SK-N-DZ (cell line): ENCODE measurements around the gene FZD4.
A peak's percentile ranks its signal among the peaks of the same experiment; 100 is the strongest.
"Not testable (repeated sequence)": the region's sequence is repeated elsewhere in the genome, so short reads cannot be mapped to it uniquely, and the experiment has no call there.

Experiments used
- DNase-seq: peaks from one replicate; pipeline ENCODE4 v3.0.0-alpha.2; 2015; ENCODE audit warnings: low spot score

The FZD4 gene

DNA sequence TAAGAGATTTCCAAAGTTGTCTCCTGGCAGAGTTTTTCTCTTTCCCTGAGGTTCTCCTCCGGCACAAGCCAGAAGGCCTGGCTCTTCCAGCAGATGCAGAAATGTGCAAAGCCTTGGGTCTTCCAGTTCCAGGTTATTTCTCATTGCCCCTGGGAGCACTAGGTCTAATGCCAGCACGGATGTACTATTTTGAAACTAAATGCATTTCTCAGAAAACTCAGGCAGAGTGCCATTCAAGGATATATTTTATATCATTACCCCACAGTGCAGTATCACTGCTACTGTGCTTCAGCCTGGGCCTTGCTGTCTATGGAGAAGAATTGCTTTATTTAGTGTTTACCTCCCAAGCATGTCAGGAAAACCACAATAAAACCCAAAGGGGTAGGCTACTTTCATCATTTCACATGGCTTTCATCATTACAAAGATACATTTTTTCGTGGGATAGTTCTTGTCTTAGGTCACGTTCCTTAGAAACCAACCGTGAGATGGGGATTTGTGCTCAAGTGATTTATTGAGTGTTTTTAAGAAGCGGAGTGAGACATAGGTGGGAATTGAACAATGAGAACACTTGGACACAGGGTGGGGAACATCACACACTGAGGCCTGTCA, 22.4 kb upstream of the FZD4 start:
- DNase-seq = no peak

DNA sequence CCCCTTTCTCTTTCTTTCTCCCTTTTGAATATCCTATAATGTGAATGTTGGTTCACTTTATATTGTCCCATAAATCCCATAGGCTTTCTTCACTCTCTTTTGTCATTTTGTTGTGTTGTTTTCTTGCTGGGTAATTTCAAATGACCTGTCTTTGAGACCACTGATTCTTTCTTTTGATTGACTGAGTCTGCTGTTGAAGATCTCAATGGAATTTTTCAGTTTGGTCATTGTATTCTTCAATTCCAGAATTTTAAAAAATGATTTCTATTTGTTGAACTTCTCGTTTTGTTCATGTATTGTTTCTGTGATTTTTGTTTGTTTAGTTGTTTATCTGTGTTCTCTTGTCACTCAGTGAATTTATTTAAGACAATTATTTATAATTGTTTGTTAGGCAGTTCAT, 17.5 kb upstream of the FZD4 start:
- no peak for DNase-seq

DNA sequence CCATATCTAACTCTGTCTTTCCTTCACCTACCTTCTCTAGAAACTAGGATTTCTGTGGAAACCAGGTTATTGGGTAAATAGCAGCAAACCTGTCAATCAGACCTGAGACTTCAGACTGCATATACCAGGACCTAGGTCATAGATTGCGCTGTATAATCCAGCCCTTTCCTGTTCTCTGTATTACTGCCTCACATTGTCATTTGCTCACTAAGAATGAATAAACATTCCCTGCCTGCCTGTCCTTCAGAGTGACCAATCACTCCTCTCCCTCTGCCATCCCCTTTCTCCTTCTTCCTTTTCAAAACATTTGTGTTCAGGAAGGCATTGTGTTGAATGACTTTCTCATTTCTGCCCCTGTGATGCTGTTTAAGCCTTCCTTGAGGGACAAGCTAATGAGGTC, 14.1 kb upstream of the FZD4 start:
- DNase-seq = no peak

DNA sequence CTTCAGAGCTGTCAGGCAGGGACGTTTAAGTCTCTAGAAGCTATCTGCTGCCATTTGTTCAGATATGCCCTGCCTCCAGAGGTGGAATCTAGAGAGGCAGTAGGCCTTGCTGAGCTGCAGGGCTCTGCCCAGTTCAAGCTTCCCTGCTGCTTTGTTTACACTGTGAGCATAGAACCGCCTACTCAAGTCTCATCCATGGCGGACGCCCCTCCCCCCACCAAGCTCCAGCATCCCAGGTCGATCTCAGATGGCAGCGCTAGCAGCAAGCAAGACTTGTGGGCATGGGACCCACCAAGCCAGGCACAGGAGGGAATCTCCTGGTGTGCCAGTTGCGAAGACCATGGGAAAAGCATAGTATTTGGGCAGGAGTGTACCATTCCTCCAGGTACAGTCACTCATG, 12.4 kb upstream of the FZD4 start:
- not testable (repeated sequence) for DNase-seq

DNA sequence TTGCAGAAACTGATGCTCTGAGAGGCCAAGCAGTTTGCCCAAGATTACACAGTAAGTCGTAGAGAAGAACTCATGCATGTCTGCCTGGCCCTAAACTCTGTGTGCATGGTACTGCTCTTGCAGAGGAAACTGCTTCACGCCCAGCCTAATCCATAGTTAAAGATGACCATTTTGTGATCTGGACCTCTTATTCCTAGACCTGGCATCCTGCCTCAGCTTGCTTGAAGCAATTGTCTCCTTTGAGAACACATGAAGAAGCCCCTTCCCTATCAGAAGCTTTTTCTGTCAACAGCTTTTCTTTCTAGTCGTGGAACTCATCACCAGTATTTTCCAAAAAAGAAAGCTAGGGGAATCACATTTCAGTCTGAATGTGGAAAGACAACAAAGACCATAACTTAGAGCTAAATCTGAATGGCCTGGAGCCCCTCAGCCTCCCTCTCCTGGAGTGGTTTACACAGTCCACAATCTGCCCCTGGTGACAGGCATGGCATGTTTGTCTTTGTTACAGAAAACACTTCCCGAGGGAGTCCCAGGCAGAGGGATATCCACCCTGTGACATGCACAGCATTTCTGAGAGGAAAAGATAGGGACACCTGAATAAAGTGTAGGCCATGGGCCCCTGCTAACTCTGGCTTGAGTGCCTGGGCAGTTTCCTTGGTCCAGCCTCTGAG, 2.9 kb upstream of the FZD4 start:
- no peak for DNase-seq

DNA sequence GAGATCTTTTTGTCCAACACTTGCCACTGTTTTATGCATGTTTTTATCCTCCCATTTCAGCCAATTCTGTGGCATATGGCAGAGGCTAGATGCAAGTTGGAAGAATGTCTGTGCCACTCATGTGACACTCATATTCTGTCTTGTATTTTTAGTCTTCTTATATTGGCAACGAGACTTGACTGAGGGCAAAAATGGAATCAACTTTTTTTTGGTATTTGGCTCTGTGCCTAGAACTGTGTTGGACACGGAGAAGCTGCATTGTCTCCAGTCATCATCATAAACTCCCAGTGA, 1.7 kb upstream of the FZD4 start:
- DNase-seq = no peak

DNA sequence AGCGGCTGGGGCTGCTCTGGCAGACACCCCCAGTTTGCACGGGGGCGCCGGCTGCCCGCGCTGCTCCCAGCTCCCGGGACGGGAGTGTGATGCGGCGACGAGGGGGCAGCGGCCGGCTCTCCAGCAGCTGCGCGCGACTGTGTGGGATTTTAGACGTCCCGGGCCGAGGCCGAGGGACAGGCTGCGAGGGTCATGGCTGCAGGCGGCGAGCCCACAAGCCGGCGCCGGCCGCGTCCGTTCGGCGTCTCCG, 159 bp downstream of the FZD4 start:
- no peak for DNase-seq

DNA sequence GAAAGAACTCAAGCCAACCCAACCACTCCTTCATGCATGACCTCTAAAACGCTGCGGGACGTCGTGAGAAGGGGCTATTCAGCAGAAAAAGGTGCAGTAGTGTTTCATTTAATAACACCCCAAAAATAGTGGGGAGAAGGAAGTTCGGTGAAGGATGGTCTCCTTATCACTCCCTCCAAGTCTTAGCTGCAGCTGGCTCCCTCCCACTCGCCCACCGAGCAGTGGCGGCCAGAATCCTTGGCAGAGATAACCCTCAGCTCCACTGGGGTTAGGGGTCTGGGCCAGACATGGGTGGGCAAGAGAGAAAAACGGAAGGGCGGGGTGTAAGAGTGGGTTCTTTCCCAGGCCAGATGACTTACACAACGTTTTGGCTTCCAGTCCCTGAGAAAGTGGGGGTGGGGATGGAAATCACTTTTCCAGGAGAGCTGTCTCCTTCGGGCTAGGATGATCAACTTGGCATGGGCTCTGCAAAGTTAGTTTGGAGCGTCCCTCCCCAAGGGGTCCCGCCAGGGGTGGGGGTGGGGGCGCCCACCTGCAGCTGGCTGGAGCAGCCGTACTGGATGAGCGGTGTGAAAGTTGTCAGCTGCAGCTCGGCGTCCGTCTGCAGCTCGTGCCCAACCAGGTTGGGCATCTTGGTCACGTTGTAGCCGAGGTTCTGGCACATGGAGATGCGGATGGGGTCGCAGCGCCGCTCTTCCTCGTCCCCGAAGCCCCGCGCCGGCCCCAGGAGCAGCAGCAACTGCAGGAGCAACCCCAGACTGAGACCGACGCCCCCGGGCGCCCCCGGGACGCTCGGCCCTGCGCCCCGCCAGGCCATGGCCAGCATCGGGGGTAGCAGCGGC, 705 bp downstream of the FZD4 start:
- peak; percentile 54 for DNase-seq

DNA sequence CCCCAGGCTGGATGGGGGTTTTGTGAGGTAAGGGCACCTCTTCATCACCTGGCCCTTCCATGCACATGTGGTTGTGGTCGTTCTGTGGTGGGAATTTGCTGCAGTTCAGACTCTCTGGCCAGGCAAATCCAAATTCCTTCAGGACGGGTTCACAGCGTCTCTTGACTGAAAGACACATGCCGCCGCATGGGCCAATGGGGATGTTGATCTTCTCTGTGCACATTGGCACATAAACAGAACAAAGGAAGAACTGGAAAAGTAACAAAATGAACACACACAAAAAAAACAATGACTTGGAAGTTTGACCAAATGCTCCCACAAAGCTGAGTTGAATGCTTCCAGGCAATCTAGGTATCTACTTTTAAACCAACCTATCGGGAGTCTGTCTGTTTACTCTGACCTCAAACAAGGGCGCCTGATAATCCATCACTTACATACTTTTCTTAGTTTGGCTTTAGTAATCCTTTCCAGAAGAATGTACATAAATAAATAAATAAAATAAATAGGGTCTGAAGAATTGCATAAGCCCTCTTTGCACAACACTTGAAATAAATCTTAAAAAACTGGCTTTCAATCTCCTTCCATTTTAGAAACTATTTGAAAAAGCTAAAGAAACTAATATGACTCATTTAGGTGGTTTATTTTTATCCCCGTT, 2.8 kb downstream of the FZD4 start:
- no peak for DNase-seq

DNA sequence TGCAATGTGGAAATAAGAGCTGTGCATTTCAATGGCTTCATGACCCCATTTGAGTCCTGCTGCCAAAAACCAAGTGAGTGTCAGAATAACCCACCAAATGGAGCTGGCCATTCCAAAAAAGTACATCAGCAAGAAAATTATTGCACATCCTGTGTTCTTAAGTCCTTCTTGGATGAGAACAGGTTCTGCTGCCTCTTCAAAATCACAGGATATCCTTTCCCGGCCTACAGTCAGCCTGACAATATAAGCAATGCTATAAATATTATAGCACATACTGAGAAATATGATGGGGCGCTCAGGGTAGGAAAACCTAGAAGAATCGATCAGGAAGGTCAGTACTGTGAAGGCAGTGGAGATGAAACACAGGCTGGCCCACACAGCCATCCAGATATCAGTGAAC, 3.5 kb downstream of the FZD4 start:
- no peak for DNase-seq

DNA sequence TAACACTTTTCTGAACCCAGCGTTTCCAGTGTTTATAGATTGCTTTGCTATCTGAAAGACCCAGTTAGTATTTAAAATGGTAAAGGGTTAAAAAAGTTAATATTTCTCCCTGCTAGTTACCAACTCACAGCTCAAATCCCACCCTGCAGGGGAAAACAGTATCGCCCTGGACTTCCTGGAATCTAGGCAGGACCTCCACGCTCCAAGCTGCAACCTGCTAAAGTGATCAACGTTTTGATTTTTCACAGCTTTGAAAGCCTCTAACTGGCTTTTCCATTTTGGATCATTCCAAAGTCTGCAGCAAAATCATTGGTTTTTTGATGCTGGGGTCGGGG, 4.6 kb downstream of the FZD4 start:
- no peak for DNase-seq

DNA sequence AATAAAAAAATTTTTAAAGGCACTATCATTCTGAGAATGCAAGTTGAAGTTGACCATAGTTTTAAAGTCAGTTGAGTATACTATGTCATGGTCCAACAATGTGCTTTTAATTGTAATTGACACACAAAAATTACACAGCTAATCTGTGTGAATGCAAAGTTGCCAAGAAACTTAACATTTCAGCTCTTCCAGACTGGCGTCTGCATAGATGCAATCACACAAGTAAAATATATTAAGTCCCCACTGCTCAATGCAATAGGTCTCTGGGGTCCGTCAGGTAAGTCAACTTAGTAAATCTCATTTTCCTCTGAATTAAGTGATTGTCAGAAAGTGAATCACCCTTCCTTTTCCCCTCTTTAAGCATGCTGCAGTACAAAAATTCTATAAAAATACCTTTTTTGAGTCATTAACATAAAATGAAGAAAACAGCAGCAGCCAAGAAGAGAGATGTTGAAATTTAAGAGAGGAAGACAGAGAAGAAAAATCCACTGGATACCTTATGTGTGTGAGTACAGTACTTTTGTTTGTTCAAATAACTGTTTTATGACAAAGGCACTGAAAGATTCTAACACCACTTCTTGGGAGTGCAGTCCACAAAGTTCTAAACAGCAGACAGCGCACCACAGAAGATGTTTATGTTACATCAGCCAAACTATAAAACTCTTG, 5.1 kb downstream of the FZD4 start:
- peak; percentile 27 for DNase-seq

DNA sequence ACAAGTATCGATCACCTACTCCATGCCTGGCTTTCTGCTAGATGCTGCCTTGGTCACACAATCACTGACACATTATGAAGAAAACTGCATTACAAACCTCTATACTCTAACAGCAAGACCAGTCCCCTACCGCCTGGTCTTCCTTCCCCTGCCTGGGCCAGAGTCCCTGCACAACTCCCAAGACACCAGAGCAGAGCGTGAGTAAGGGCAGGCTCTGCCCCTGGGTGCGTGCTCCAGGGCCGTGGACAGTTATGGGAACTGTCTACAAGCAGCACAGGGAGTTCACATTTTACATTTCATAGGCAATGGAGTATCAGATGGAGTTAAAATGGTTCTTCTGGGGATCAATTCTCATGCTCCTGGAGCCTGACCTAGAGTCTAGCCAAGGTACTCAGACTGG, 6.5 kb downstream of the FZD4 start:
- DNase-seq = no peak

DNA sequence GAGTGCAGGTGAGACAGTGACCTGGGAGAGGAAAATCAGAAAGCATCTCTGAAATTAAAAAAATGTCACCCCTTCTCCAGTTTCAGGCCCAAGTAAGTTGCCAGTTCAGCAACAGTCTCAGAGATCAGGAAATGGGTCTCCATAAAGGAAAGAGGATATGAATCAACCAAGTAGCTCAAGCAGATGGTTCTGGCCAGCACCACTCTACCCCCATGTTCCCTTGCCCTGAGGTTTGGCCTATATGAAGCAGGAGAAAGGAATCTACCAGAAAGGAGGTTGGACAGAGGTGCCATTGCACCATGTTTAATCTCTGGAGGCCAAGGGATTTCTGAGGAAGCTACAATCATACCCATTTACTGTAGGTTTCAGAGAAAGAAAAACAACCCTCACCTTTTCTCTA, 7.7 kb downstream of the FZD4 start:
- DNase-seq = no peak

DNA sequence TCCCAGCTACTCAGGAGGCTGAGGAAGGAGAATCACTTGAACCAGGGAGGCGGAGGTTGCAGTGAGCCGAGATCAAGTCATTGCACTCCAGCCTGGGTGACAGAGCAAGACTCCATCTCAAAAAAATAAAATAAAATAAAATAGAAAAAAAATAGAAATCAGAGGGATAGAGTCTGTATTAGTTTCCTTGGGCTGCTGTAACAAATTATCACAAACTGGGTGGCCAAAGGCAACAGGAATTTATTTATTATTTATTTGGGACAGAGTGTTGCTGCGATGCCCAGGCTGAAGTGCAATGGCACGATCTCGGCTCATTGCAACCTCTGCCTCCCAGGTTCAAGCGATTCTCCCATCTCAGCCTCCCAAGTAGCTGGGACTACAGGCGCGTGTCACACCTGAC, 11.7 kb downstream of the FZD4 start:
- not testable (repeated sequence) for DNase-seq

DNA sequence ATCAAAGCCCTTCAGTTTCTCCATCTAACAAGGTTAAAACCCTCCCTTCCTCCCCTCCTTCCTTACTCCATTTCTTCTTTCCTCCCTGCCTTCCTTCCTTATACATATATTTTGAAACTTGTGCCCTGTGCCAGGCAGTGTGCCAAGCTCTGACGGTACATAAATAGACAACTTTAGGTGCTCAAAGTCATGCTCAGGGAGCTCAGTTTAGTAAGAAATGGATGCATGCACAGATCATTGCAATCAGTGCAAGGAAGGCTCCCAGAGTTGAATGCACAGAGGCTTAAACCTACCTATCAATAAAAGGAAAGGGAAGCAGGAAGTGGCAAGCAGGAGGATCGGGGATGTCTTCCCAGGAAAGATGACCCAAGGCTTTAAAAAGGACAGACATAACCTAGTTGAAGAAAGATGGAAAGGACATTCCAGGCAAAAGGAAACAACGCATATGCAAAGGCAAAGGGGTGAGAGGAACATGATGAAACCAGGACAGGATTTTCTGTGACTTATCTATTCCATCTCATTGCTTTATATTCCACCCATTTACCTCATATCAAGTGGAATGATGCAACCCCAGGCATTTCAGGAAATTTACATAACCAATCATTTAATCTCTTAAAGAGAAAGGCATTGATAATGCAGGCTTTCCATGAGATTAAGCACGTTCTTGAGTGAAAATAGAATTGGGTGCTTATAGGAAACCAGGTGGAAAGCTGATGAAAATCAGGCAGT, 13.2 kb downstream of the FZD4 start:
- no peak for DNase-seq

DNA sequence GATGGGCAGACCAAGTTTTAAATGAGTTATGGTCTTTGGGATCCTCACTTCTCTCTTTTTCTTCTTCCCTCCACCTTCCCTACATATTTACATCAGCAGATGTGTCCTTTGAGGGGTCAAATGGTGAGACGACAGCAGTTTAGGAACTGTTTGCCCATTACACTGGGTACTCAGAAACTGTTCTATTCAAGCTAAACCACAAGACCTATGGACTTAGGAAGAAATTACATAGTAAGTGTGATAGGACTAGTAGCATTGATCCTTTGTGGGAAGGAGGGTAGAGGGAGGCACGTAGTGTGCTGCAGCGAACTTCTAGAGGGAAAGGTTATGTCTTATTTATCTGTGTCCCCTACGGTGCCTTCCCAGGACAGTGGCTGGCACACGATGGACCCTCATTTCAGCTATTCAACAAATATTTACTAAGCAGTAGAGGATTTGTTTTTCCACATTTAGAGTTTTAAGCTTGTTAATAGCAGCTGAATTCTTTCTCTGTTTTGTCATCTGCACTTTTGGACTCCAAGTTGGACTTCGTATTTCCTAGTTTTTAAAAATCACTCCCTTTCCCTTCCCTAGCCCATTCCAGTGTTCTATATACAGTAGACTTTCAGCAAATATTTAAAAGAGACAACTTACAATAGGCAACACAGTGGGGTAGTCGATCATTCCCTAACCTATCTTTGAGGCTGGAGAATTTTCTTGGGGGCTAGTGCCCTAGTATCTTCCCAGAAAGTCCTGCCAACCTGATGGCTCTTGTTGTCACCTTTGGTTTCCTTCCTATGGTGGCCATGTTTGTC, 13.9 kb downstream of the FZD4 start:
- DNase-seq = no peak

DNA sequence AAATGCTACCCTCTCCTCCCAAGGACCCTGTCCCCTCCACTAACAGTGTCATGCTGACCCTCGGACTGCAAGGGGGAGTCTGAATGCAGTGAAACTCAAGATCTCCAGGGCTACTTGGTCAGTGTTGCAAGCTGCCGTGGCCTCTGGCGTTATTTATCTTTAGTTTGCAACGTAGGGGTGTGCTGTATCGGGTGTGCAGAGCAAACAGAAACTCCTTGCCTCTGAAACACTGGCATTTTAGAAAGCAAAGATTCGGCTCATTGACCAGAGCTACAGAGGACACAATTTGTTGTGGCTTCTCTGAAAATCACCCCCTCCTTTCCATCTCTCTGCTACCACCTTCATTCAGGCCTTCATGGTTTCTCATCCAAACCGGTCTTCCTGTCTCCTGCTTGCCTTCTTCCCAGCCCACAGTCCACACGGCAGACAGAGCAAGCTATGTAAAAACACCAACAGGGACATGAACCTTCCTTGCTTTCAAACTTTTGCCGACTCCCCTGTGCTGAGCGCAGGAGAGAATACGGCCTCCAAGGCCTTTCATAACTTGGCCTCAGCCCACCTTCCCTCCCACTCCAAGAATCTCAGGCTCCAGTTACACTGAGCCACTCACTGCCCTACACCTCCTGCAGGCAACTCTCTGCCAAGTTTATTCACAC, 14.9 kb downstream of the FZD4 start:
- DNase-seq = no peak

DNA sequence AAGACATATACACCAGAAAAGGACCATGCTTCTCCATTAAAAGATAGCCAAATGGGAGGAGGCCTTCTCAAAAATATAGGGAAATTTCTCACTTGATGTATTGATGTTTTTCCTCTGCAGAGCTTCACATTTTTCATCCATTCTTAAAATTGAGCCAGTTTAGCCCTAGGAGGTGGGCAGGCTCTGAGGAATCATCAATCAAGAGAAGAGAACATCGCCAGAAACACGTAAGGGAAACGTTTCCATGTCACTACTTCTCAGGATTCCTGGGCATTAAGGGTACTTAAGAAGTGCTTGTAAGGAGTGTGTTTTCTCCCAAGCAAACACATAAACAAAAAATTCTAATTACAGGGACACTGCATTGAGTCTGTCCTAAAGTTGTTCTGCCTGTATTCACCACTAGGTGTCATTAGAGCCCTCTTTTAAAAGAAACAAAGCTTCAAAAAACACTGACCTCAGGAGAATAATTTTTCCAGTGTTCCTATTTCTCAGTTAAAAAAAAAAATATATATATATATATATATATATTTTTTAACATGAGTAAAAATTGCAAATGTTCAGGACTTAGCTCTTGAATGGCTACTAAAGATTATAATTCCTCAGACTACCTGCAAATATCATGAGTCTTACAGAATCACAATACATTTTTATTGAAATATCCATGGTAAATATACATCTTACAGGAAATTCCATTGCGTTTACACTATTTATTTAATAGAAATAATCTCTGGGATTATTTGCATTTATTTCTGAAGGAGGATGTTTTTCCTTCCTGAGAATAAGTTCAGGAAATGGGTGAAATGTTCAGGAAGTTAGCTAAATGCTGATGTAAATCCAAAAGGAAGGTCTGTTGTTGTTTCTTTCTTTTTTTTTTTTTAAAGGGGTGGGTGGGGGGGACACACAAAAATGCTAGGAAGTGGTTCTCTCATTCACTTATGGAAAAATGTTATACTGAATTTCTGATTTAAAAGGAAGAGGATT, 16.0 kb downstream of the FZD4 start:
- peak; percentile 64 for DNase-seq
